H1 (cell line): Measurements from ENCODE around the gene ABCA6. TPM values are rescaled to one million over a fixed set of nuclear protein-coding genes. Genes with fewer than 3 reads are reported as not detected.

Experiments used
- CTCF ChIA-PET: fragments of 300-600 bp; sonication (Branson Sonifier 250); formaldehyde crosslinking; loops from one replicate; lab custom pipeline; 2021; ENCODE audit not compliant: partially characterized antibody; lab: Charles Lee
- POLR2A ChIA-PET: fragments of 300-600 bp; sonication (Branson Sonifier 250); formaldehyde crosslinking; loops from one replicate; lab custom pipeline; 2021; ENCODE audit warnings: inconsistent platforms; ENCODE audit not compliant: partially characterized antibody; lab: Charles Lee
- DNase-seq, 2 experiments: peaks; one replicate each; pipeline versions ENCODE4 v3.0.0 to v3.0.0-alpha.2; 2010 to 2022; ENCODE audit warnings: low spot score in 2 of 2, low read depth in 1 of 2, mixed read lengths in 1 of 2
- FAIRE-seq: peaks from 2 replicates; lab custom pipeline; 2011; peaks lifted over from hg19 to GRCh38; lab: Jason Lieb, UNC
- H2AFZ ChIP-seq: 2 replicates; pipeline ENCODE4 v1.8.1; 2012; ENCODE audit warnings: low read length, inconsistent platforms
- H2AK5ac ChIP-seq: 2 replicates; pipeline ENCODE4 v1.6.1; 2013; ENCODE audit warnings: low read depth, low read length
- H2BK120ac ChIP-seq: replicated peaks from 2 replicates; pipeline ENCODE3; 2013; ENCODE audit warnings: low read depth, low read length, inconsistent platforms
- H2BK12ac ChIP-seq: 2 replicates; pipeline ENCODE4 v1.6.1; 2013; ENCODE audit warnings: low read depth, low read length
- H2BK15ac ChIP-seq: 2 replicates; pipeline ENCODE4 v1.6.1; 2013; ENCODE audit warnings: low read length
- H2BK20ac ChIP-seq: 2 replicates; pipeline ENCODE4 v1.6.1; 2013; ENCODE audit warnings: low read length
- H2BK5ac ChIP-seq: 2 replicates; pipeline ENCODE4 v1.6.1; 2013; ENCODE audit warnings: low read depth, low read length
- H3K14ac ChIP-seq: 2 replicates; pipeline ENCODE4 v1.6.1; 2013; ENCODE audit warnings: inconsistent platforms; ENCODE audit not compliant: insufficient read length
- H3K18ac ChIP-seq: 2 replicates; pipeline ENCODE4 v1.6.1; 2013; ENCODE audit warnings: low read length; ENCODE audit errors: extremely low read depth
- H3K23ac ChIP-seq: 2 replicates; pipeline ENCODE4 v1.6.1; 2013; ENCODE audit warnings: inconsistent platforms; ENCODE audit not compliant: insufficient read length
- H3K23me2 ChIP-seq: 2 replicates; pipeline ENCODE4 v1.6.1; 2013; ENCODE audit warnings: low read depth, low read length
- H3K27ac ChIP-seq: 2 replicates; pipeline ENCODE4 v1.6.1; 2011; ENCODE audit warnings: low read depth, low read length, inconsistent platforms
- H3K27me3 ChIP-seq, 4 experiments: replicated peaks in 1 of 4; 1 replicate in 1 of 4; 2 replicates in 3 of 4; pipeline versions ENCODE4 v1.6.1 to v1.8.1; 2011 to 2013; ENCODE audit warnings: low read length in 3 of 4, mild to moderate bottlenecking in 3 of 4, inconsistent platforms in 2 of 4, mixed read lengths in 2 of 4, moderate library complexity in 1 of 4; ENCODE audit not compliant: control insufficient read depth in 3 of 4, insufficient read depth in 3 of 4; ENCODE audit errors: extremely low read depth in 1 of 4
- H3K36me3 ChIP-seq, 4 experiments: 2 replicates each; pipeline versions ENCODE4 v1.6.1 to v1.8.1; 2011 to 2013; ENCODE audit warnings: mild to moderate bottlenecking in 4 of 4, low read length in 3 of 4, moderate library complexity in 2 of 4, control low read depth in 1 of 4, inconsistent platforms in 1 of 4; ENCODE audit not compliant: insufficient read depth in 4 of 4, control insufficient read depth in 2 of 4
- H3K4ac ChIP-seq: replicated peaks from 2 replicates; pipeline ENCODE3; 2013; ENCODE audit warnings: low read length, low read depth, mixed read lengths, inconsistent platforms; ENCODE audit not compliant: insufficient read length
- H3K4me1 ChIP-seq, 4 experiments: replicated peaks in 1 of 4; 1 replicate in 1 of 4; 2 replicates in 3 of 4; pipeline versions ENCODE4 v1.6.1 to v1.8.1; 2011 to 2013; ENCODE audit warnings: low read length in 3 of 4, inconsistent platforms in 2 of 4, mixed read lengths in 1 of 4; ENCODE audit not compliant: insufficient read depth in 4 of 4, control insufficient read depth in 3 of 4
- H3K4me2 ChIP-seq, 2 experiments: 2 replicates each; pipeline versions ENCODE4 v1.6.1 to v1.8.1; 2011 to 2013; ENCODE audit warnings: low read depth in 2 of 2, low read length in 2 of 2, control low read depth in 1 of 2, inconsistent platforms in 1 of 2, mild to moderate bottlenecking in 1 of 2; ENCODE audit not compliant: insufficient read depth in 1 of 2
- H3K4me3 ChIP-seq, 4 experiments: fragments of 200-600, 300-600 bp in 1 of 4; sonication (generic), shearing (Covaris generic), sonication (Bioruptor Twin) in 1 of 4; 2 replicates each; pipeline versions ENCODE4 v1.5.1 to v1.8.1; 2011 to 2016; ENCODE audit warnings: low read length in 4 of 4, low read depth in 3 of 4, control low read depth in 2 of 4, inconsistent platforms in 2 of 4, mild to moderate bottlenecking in 2 of 4, mixed read lengths in 1 of 4, moderate library complexity in 1 of 4; ENCODE audit not compliant: insufficient read depth in 2 of 4; ENCODE audit errors: extremely low read depth in 1 of 4
- H3K56ac ChIP-seq: replicated peaks from 2 replicates; pipeline ENCODE3; 2013; ENCODE audit warnings: low read depth, mild to moderate bottlenecking, mixed read lengths, low read length, inconsistent platforms; ENCODE audit not compliant: insufficient read length
- H3K79me1 ChIP-seq: 2 replicates; pipeline ENCODE4 v1.6.1; 2013; ENCODE audit warnings: low read depth, low read length, control low read depth
- H3K79me2 ChIP-seq, 2 experiments: 2 replicates each; pipeline versions ENCODE4 v1.6.1 to v1.8.1; 2012 to 2013; ENCODE audit warnings: low read length in 2 of 2, mild to moderate bottlenecking in 2 of 2, inconsistent platforms in 1 of 2; ENCODE audit not compliant: insufficient read depth in 2 of 2, control insufficient read depth in 1 of 2
- H3K9ac ChIP-seq, 4 experiments: replicated peaks in 1 of 4; 1 replicate in 1 of 4; 2 replicates in 3 of 4; pipeline versions ENCODE4 v1.6.1 to v1.8.1; 2011 to 2013; ENCODE audit warnings: low read depth in 3 of 4, low read length in 3 of 4, control low read depth in 2 of 4, mild to moderate bottlenecking in 2 of 4, moderate library complexity in 2 of 4, inconsistent platforms in 1 of 4; ENCODE audit errors: extremely low read depth in 1 of 4
- H3K9me3 ChIP-seq, 2 experiments: 2 replicates each; pipeline versions ENCODE4 v1.6.1 to v1.8.1; 2012 to 2013; ENCODE audit warnings: mild to moderate bottlenecking in 2 of 2, moderate library complexity in 2 of 2, control low read depth in 1 of 2, inconsistent platforms in 1 of 2, low read depth in 1 of 2, low read length in 1 of 2, mixed read lengths in 1 of 2; ENCODE audit not compliant: insufficient read depth in 2 of 2
- H4K20me1 ChIP-seq, 2 experiments: replicated peaks in 1 of 2; 2 replicates each; pipeline versions ENCODE3 to v1.8.1; 2011 to 2013; ENCODE audit warnings: inconsistent platforms in 2 of 2, low read length in 2 of 2, mild to moderate bottlenecking in 1 of 2; ENCODE audit not compliant: insufficient read depth in 2 of 2, control insufficient read depth in 1 of 2
- H4K5ac ChIP-seq: 2 replicates; pipeline ENCODE4 v1.6.1; 2013; ENCODE audit warnings: low read length, low read depth, mixed read lengths, inconsistent platforms; ENCODE audit not compliant: insufficient read length
- H4K8ac ChIP-seq: 2 replicates; pipeline ENCODE4 v1.8.0; 2013; ENCODE audit warnings: mild to moderate bottlenecking, moderate library complexity, low read length, inconsistent platforms; ENCODE audit not compliant: insufficient read depth; ENCODE audit errors: extremely low read depth
- H4K91ac ChIP-seq: replicated peaks from 2 replicates; pipeline ENCODE3; 2013; ENCODE audit warnings: low read length, mixed read lengths, inconsistent platforms; ENCODE audit not compliant: insufficient read length
- BCL11A ChIP-seq, 2 experiments: IDR thresholded peaks; one replicate each; pipeline ENCODE4 v1.6.1; 2011; ENCODE audit warnings: low read depth in 2 of 2, low read length in 2 of 2, mild to moderate bottlenecking in 2 of 2
- CBX5 ChIP-seq: fragments of 300-800, 300-1000 bp; sonication (generic); IDR thresholded peaks from 2 replicates; pipeline ENCODE4 v1.7.1; 2016; ENCODE audit warnings: antibody characterized with exemption, low read length, low read depth
- EGR1 ChIP-seq: IDR thresholded peaks from 2 replicates; pipeline ENCODE4 v1.6.1; 2011; ENCODE audit warnings: low read depth, low read length, borderline replicate concordance
- EP300 ChIP-seq, 2 experiments: IDR thresholded peaks; 1 replicate in 1 of 2; 2 replicates in 1 of 2; pipeline ENCODE4 v1.6.1; 2011 to 2012; ENCODE audit warnings: low read depth in 2 of 2, low read length in 2 of 2, mild to moderate bottlenecking in 2 of 2, borderline replicate concordance in 1 of 2, inconsistent platforms in 1 of 2, moderate library complexity in 1 of 2
- GABPA ChIP-seq: IDR thresholded peaks from 2 replicates; pipeline ENCODE4 v1.6.1; 2011; ENCODE audit warnings: mild to moderate bottlenecking, low read length, moderate library complexity, borderline replicate concordance; ENCODE audit not compliant: insufficient read depth
- GTF2F1 ChIP-seq: IDR thresholded peaks from 2 replicates; pipeline ENCODE4 v1.6.1; 2012; ENCODE audit warnings: low read depth, low read length, improper control_type of control experiment, borderline replicate concordance
- JUND ChIP-seq: IDR thresholded peaks from 2 replicates; pipeline ENCODE4 v1.6.1; 2011; ENCODE audit warnings: mild to moderate bottlenecking, improper control_type of control experiment, low read length
- POLR2A ChIP-seq, 2 experiments: IDR thresholded peaks; 1 replicate in 1 of 2; 2 replicates in 1 of 2; pipeline ENCODE4 v1.6.1; 2011; ENCODE audit warnings: low read depth in 2 of 2, low read length in 2 of 2, mild to moderate bottlenecking in 2 of 2; ENCODE audit errors: control extremely low read depth in 1 of 2
- RAD21 ChIP-seq, 2 experiments: IDR thresholded peaks in 1 of 2; conservative IDR thresholded peaks in 1 of 2; 2 replicates each; pipeline ENCODE4 v1.6.1; 2011; ENCODE audit warnings: low read depth in 2 of 2, low read length in 2 of 2, improper control_type of control experiment in 1 of 2, inconsistent platforms in 1 of 2, mild to moderate bottlenecking in 1 of 2, moderate library complexity in 1 of 2
- RFX5 ChIP-seq: IDR thresholded peaks from 2 replicates; pipeline ENCODE4 v1.6.1; 2011; ENCODE audit warnings: low read depth, low read length, improper control_type of control experiment, borderline replicate concordance
- RXRA ChIP-seq: IDR thresholded peaks from 2 replicates; pipeline ENCODE4 v1.6.1; 2011; ENCODE audit warnings: low read depth, mild to moderate bottlenecking, low read length, moderate library complexity; ENCODE audit not compliant: insufficient read depth
- SP2 ChIP-seq: IDR thresholded peaks from 2 replicates; pipeline ENCODE4 v1.6.1; 2012; ENCODE audit warnings: mild to moderate bottlenecking, low read length, inconsistent platforms
- TAF1 ChIP-seq: IDR thresholded peaks from 2 replicates; pipeline ENCODE4 v1.6.1; 2011; ENCODE audit warnings: mild to moderate bottlenecking, low read depth, low read length
- WGBS, 2 experiments: shearing (Covaris generic) in 1 of 2; methylation state at CpG; one replicate each; pipeline versions ENCODE4 v1.1.6 to v1.1.7; 2013 to 2015; ENCODE audit warnings: low lambda C conversion rate in 2 of 2, mixed read lengths in 2 of 2, inconsistent platforms in 1 of 2, low coverage in 1 of 2, missing lambda C conversion rate in 1 of 2; ENCODE audit not compliant: insufficient replicate concordance in 2 of 2, insufficient coverage in 1 of 2, insufficient read length in 1 of 2; ENCODE audit errors: extremely low coverage in 1 of 2, missing lambda C conversion rate in 1 of 2; 5-methylcytosine and 5-hydroxymethylcytosine counted together
- polyA plus RNA-seq, 7 experiments: library from polyadenylated mRNA; depleted of rRNA in 3 of 7; stranded (reverse) in 5 of 7; unstranded in 2 of 7; fragments of >200 nt in 5 of 7; fragments of 200-250 nt in 2 of 7; gene quantifications; 1 replicate in 5 of 7; 2 replicates in 1 of 7; 4 replicates in 1 of 7; pipeline versions ENCODE4 v1.2.1 to v1.2.3, GENCODE V29; 2011 to 2013; ENCODE audit warnings: missing spikeins in 2 of 7, mixed read lengths in 2 of 7
- total RNA-seq: library from RNA; stranded (reverse); fragmentation: NEBNext Ultra II Directional; extraction: Animal tissue kit (Norgen Biotek cat#: 25700); gene quantifications from 2 replicates; pipeline ENCODE4 v1.2.1, GENCODE V29; 2021

The ABCA6 gene
- total and polyA plus RNA-seq, 2 of the 8 experiments (the other 6 are each of a cell fraction or from before 2014, with no cell fraction given): not detected

DNA sequence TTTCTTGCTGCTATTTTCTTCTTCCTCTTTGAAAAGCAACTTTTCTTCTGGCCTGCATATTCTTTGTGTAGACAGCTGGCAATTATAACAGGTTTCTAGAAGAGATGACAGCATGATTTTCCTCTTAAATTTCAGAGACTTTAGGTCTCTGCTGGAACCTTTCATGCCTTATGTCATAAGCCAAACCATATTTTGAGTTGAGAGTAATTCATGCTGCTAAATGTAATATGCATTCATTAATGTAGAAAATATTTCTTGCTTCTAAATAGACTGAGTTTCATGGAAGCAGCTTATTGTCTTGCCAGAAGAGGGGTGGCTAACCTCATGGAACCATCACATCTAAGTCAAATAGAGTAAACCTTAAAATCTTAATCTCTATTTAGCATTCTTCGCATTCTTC is 55.1 kb downstream of the ABCA6 start:
- Histone ChIP-seq H3K14ac (no peak overlapping the region), H4K8ac (no peak overlapping the region), H3K79me1 (no peaks in the 10 kb centered on the region), H3K23ac (no peak overlapping the region), H2BK12ac (no peak overlapping the region), H3K4me2 (no peak overlapping the region), H4K20me1 (no peaks in the 10 kb centered on the region), H2AFZ (no peak overlapping the region), H3K4ac (no peak overlapping the region), H2AK5ac (no peak overlapping the region), H3K9me3 (peaks cover 7 to 9% of the 10 kb centered on the region in 2 experiments; a peak in 3 of 4 replicates), H2BK15ac (no peak overlapping the region), H4K91ac (no peak overlapping the region), H3K4me3 (no peak overlapping the region), H3K79me2 (no peaks in the 10 kb centered on the region), H2BK20ac (no peak overlapping the region), H3K9ac (no peak overlapping the region), H3K23me2 (no peaks in the 10 kb centered on the region), H2BK5ac (no peak overlapping the region), H4K5ac (no peak overlapping the region), H3K56ac (no peak overlapping the region), H3K27me3 (no peaks in the 10 kb centered on the region), H2BK120ac (no peak overlapping the region), H3K18ac (no peak overlapping the region), H3K4me1 (no peaks in the 10 kb centered on the region), H3K36me3 (no peaks in the 10 kb centered on the region), H3K27ac (no peak overlapping the region)
- ChIA-PET CTCF (interaction anchor here (0.6 to 5.3 kb wide), 4 partner anchors 11 to 140 kb away, joined by 3 to 42 read pairs (median 8); no protein-coding TSS in a partner anchor), POLR2A (no interaction called here)
- 91% methylated on average over 1 of the region's 1 CpG; no CpG with 5 or more reads in 1 of the 2 experiments for WGBS, 2 experiments
- FAIRE-seq: no peak
- no peak for TF ChIP-seq BCL11A (IDR thresholded peaks at IDR 0.05; ENCODE audit: low read depth in 2 of 2, low read length in 2 of 2)
- TF ChIP-seq JUND: no peak
- no peak for TF ChIP-seq EP300 (IDR thresholded peaks at IDR 0.05; ENCODE audit: borderline replicate concordance in 1 of 2, low read depth in 2 of 2, low read length in 2 of 2)
- TF ChIP-seq RFX5: no peak
- TF ChIP-seq CBX5: no peak
- no peak for TF ChIP-seq EGR1
- no peak for TF ChIP-seq RXRA
- TF ChIP-seq SP2: no peak
- TF ChIP-seq RAD21 (IDR thresholded peaks at IDR 0.05 in 1 of 2, conservative IDR thresholded peaks at IDR 0.05 in 1 of 2; ENCODE audit: low read depth in 2 of 2, low read length in 2 of 2): no peak
- TF ChIP-seq TAF1: no peak
- TF ChIP-seq GABPA: no peak
- no peak for TF ChIP-seq POLR2A (IDR thresholded peaks at IDR 0.05; ENCODE audit: control extremely low read depth in 1 of 2, low read depth in 2 of 2, low read length in 2 of 2)
- no peak for TF ChIP-seq GTF2F1
- DNase-seq: no peak
